HEK293T (cell line): ENCODE data around the gene ZNF835.

ENCODE experiments used
- ARNT ChIP-seq: fragments of 450-650 bp; IDR thresholded peaks from 2 replicates; pipeline ENCODE4 v1.6.1; 2017; ENCODE audit warnings: mild to moderate bottlenecking
- BHLHE40 ChIP-seq: fragments of 450-650 bp; IDR thresholded peaks from 2 replicates; pipeline ENCODE4 v1.6.1; 2016; ENCODE audit warnings: mild to moderate bottlenecking, moderate library complexity, borderline replicate concordance
- FOXK2 ChIP-seq: fragments of 450-650 bp; IDR thresholded peaks from 2 replicates; pipeline ENCODE4 v1.6.1; 2016; ENCODE audit warnings: mild to moderate bottlenecking
- FOXM1 ChIP-seq: fragments of 450-650 bp; IDR thresholded peaks from 2 replicates; pipeline ENCODE4 v1.6.1; 2017; ENCODE audit warnings: mild to moderate bottlenecking, borderline replicate concordance
- HDGF ChIP-seq: fragments of 450-650 bp; IDR thresholded peaks from 2 replicates; pipeline ENCODE4 v1.6.1; 2017; ENCODE audit warnings: antibody characterized with exemption, borderline replicate concordance
- L3MBTL2 ChIP-seq: fragments of 450-650 bp; conservative IDR thresholded peaks from 2 replicates; pipeline ENCODE4 v1.6.1; 2016; ENCODE audit warnings: mild to moderate bottlenecking
- SP1 ChIP-seq: fragments of 450-650 bp; IDR thresholded peaks from 2 replicates; pipeline ENCODE4 v1.6.1; 2017
- SUZ12 ChIP-seq: fragments of 450-650 bp; IDR thresholded peaks from 2 replicates; pipeline ENCODE4 v1.6.1; 2016; ENCODE audit warnings: mild to moderate bottlenecking
- TARDBP ChIP-seq: fragments of 450-650 bp; IDR thresholded peaks from 2 replicates; pipeline ENCODE4 v1.6.1; 2016
- TF ChIP-seq, protein P1 (sequence below): fragments of 450-650 bp; IDR thresholded peaks from 2 replicates; pipeline ENCODE4 v1.6.1; 2016

DNA sequence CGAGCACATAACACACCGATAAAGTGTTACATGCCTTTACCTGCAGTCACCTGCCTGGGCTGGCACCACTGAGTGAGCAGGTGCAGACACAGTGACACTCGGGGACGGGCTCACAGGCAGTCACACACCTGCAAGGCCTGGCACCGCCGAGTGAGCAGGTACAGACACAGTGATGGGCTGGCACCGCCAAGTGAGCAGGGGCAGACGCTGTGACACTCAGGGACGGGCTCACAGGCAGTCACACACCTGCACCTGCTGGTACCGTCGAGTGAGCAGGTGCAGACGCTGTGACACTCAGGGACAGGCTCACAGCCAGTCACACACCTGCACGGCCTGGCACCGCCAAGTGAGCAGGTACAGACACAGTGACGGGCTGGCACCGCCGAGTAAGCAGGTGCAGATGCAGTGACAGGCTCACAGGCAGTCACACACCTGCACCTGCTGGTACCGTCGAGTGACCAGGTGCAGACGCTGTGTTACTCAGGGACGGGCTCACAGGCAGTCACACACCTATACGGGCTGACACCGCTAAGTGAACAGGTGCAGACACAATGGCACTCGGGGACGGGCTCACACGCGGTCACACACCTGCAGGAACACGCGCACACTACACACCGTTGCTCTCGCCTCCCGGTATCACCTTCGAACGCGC is 470 bp downstream of the ZNF835 start:
- TF ChIP-seq TARDBP (no peak), BHLHE40 (no peak), SUZ12 (no peak), HDGF (no peak), ARNT (no peak), L3MBTL2 (no peak), FOXM1 (no peak), SP1 (no peak), FOXK2 (no peak)
- TF ChIP-seq, protein P1, sequence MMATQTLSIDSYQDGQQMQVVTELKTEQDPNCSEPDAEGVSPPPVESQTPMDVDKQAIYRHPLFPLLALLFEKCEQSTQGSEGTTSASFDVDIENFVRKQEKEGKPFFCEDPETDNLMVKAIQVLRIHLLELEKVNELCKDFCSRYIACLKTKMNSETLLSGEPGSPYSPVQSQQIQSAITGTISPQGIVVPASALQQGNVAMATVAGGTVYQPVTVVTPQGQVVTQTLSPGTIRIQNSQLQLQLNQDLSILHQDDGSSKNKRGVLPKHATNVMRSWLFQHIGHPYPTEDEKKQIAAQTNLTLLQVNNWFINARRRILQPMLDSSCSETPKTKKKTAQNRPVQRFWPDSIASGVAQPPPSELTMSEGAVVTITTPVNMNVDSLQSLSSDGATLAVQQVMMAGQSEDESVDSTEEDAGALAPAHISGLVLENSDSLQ = no peak
